Measurements from ENCODE around the gene CFB.
"Not testable (repeated sequence)": the region's sequence is repeated elsewhere in the genome, so short reads cannot be mapped to it uniquely, and the experiment has no call there.

Gene CFB

GRCh38 chr6:31915351-31915750, 30.5 kb upstream of the CFB start:
- DNase-seq, result no peak

- DNase-seq, result no peak
Observed at GRCh38 chr6:31915756-31916155, 30.1 kb upstream of the CFB start.

- no peak for DNase-seq
Observed at GRCh38 chr6:31918069-31918720, 27.7 kb upstream of the CFB start.

DNA sequence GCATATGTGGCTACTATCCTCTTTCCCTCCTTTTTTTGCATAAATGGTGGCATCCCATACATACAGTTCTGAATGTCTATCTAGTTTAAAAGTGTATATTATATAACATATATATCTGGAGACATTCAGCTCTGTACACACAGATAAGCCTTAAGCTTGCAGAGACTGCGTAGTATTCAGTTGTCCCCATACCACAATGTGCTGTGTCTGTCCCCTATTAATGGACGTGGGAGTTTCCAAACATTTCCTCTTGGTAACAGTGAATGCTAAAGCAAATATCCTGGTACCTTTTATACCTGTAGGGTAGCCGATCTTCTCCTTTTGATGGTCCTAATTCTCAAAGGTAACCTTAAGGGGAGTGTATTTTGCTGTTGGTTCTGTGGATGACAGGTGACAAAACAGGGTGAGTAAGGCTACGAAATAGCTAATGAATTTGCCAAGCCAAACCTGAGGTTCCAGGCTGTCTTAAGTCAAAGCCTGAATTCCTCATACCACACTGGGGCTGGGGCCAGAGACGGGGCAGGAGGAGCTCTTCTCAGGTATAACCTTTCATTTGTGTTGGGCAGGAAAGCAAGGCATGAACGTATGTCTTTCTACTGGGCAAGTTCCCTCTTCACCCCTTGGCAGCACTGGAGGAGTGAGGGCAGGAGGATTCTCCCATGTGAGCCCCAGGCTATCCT, 26.1 kb upstream of the CFB start:
- DNase-seq, result no peak

DNA sequence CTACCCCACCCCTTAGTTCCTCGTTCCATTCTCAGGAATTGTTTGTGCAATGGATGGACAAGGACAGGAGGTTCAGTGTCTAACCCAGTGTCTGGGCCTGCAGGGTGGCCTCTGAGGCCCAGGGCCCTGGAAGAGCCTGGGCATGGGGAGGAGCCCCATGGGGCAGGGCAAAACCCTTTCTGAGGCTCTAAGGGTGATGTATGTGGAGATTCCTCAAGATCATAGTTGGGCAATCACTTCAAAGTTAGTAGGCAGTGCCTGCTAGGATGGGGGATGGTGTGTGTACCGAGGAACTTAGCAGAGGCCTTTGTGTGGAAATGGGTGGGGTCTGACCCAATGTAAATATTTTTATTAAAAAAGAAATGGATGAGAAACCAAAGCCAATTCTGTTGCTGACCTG, 25.1 kb upstream of the CFB start:
- no peak for DNase-seq

DNA sequence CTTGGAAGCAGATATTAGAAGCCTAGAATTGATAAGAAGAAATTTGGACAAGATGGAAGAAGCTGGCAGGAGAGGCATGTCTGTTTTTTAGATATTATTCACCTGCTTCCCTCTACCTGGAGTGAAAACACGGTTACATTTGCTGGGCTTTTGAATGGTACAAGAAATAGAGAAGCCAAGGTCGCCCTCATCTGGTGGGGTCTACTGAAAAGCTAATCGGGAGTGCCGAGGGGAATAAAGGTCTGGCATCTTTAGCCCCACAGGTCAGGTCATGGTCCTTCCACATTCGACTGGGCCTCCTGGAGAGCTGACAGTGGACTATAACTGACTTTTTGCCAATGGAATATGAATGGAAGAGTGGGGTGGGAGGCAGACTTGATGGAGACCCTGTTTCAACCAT, 23.0 kb upstream of the CFB start:
- DNase-seq, result no peak

GRCh38 chr6:31927242-31927862, 18.5 kb upstream of the CFB start, which contains the start of gene C2:
TSS of gene C2 (plus strand) at chr6:31927717. CDS start at chr6:31927753, 36 bp downstream.
- no peak for DNase-seq

- DNase-seq, result no peak
Observed at GRCh38 chr6:31927863-31928671, 17.8 kb upstream of the CFB start.

GRCh38 chr6:31928672-31928939, 17.3 kb upstream of the CFB start:
- DNase-seq, result no peak

DNA sequence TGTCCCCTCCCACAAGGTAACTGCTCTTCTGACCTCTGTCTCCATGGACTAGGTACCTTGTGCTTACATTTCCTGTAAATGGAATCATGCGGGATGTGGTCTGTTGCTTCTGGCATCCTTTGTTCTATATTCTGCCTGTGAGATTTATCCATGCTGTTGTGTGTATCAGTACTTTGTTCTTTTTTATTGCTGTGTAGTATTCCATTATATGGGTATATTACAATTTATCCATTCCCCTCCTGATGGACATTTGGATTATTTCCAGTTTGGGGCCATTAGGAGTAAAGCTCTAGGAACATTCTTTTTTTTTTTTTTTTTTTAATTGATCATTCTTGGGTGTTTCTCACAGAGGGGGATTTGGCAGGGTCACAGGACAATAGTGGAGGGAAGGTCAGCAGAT, 14.9 kb upstream of the CFB start:
- no peak for DNase-seq

- not testable (repeated sequence) for DNase-seq
Observed at GRCh38 chr6:31932137-31932536, 13.8 kb upstream of the CFB start.

GRCh38 chr6:31933537-31933936, 12.4 kb upstream of the CFB start:
- no peak for DNase-seq

DNA sequence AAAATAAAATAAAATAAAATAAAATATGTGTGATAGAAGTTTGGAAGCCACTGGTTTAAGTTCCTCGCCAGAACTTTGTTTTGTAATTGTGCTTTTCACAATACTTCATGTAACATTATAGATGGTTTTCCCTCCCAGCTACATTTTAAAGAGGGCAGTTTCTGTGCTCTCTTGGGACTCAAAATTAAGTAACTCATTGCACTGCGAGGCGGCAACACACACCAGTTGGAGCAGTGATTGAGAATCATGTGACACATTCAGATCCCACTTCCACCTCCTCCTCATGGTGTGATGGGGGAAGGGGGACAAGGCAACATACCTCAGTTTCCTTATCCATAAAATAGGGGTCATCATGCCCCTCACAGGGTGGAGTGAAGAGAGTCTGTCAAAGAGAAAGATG, 10.9 kb upstream of the CFB start:
- no peak for DNase-seq

- DNase-seq, result no peak
Observed at GRCh38 chr6:31935823-31936222, 10.1 kb upstream of the CFB start.

DNA sequence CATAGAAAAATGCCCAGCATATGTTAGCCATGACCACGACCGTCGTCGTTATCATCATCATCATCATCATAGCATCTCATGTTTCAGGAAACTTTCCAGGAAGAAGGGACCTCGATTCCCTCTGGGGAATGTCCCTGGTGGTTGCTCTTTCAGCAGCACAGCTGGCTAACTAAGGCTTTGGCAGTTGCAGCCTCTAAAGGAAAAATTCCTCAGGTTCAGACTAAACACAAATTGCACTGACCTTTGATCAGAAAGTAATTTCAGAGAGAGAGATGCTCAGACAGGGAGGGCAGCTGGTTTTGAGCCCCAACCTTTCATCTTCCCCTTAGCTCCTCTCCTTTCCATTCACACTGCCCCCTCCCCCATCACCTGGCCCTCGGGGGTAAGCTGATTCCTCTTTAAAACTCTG, 5.6 kb upstream of the CFB start:
- no peak for DNase-seq

DNA sequence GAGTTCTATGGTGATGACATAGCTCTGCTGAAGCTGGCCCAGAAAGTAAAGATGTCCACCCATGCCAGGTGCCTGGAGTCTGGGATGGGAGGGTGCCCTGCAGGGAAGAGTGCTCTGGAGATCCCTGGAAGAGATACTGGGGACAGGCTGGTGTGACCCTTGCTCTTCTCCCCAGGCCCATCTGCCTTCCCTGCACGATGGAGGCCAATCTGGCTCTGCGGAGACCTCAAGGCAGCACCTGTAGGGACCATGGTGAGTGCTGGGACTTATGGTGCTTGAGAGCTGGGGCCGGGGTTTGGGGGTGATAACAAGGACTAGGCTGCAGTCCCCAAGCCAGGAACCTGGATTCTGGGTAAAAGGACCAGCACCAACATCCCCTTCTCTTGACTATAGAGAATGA, 2.2 kb upstream of the CFB start:
- no peak for DNase-seq

GRCh38 chr6:31945154-31945506, 765 bp upstream of the CFB start:
- DNase-seq, result no peak

- no peak for DNase-seq
Observed at GRCh38 chr6:31946370-31946885, 533 bp downstream of the CFB start.

GRCh38 chr6:31947070-31947675, 1.3 kb downstream of the CFB start:
- no peak for DNase-seq

- DNase-seq, result no peak
Observed at GRCh38 chr6:31947864-31948263, 2.0 kb downstream of the CFB start.

DNA sequence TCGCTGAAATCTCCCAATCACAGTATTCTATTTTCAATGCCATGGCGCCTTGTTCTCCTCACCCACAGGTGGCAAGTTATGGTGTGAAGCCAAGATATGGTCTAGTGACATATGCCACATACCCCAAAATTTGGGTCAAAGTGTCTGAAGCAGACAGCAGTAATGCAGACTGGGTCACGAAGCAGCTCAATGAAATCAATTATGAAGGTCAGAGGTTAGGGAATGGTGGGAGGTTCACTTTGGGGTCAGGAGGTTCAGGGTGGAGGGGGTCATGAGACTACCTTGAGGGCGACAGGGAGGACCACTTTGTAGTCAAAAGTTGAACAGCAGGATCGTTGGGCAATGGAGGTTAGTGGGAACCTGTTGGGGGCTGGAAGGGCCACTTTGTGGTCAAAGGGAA, 2.4 kb downstream of the CFB start:
- DNase-seq, result no peak

DNA sequence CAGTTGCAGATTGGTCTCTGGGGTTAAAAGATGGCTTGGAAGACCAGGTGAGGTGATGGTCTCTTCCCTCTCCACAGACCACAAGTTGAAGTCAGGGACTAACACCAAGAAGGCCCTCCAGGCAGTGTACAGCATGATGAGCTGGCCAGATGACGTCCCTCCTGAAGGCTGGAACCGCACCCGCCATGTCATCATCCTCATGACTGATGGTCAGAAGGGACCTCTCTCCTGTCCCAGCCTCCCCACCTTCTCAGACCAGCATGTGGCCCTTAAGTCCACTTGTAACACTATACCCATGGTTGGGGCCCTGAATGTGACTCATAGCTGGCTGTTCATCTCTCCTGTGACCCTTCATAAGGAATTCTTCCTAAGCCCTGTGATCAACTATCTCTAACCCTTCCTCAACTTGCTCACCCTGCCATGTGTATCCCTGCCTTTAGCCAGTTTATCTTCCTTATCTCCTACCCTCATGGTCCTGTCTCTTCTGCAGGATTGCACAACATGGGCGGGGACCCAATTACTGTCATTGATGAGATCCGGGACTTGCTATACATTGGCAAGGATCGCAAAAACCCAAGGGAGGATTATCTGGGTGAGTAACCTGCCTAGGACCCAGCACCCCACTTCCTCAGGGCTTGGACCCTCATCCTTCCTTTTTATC, 3.0 kb downstream of the CFB start:
- no peak for DNase-seq
